H4 (cell line): ENCODE data around the gene PRKCZ. TPM values are rescaled to one million over a fixed set of nuclear protein-coding genes. Genes with fewer than 3 reads are reported as not detected.

ENCODE experiments used
- DNase-seq: peaks from one replicate; pipeline ENCODE4 v3.0.0-alpha.2; 2015; ENCODE audit warnings: low spot score
- total RNA-seq: library from RNA; depleted of rRNA; stranded (reverse); fragments of >200 nt; shearing (Covaris generic); gene quantifications from 2 replicates; pipeline ENCODE4 v1.2.3, GENCODE V29; 2014; rRNA removed

PRKCZ gene
- total RNA-seq, result 8.9 and 11.4 TPM in 2 replicates

DNA sequence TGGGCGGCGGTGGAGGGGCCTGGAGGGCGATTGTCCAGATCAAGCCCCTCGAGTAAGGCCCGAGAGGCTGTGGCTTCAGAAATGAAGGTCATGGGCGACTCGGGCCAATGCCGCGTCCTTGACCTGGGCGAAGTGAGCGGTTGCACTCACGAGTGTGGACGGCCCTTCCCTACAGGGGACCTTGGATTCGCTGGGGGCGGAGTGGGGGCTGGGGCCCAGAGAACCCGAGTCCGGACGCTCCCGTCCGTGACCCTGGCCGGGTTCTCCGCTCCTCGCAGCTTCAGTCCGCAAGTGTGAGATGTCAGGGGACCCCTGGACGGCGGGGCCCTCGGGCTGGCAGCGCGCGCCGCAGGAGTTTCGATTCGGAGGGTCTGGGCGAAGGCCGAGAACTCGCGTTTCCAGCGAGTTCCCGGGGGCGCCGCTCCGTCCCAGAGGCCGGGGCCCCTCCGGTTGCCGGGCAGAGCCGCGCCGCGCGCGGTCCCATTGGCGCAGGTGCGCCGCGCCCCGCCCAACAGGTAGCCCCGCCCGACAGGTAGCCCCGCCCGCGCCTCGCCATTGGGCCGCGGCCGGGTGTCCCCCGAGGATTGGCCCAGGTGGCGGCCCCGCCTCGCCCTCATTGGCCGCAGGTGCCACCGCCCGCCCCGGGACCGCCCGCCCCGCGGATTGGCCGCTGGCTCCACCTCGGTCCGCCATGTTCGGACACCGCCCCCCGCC lies at the start of gene PRKCZ:
PRKCZ (plus strand) TSS at position 694 of the 714 bp plus-strand sequence. CDS start 220 bp downstream, outside the sequence.
- no peak for DNase-seq

DNA sequence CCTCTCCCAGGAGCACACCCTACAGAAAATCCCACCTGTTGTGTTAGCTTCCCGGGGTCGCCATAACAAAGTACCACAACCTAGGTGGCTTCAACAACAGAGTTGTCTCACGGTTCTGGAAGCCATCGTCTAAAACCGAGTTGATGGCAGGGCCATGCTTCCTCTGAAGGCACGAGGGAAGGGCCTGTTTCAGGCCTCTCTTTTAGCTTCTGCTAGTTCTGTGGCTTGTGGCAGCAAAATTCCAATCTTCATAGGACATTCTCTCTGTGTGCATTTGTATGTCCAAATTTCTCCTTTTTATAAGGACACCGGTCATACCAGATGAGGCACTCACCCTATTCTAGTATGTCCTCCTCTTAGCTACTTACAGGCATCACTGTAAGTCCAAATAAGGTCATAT lies 49.8 kb upstream of the PRKCZ start:
- DNase-seq, result no peak

DNA sequence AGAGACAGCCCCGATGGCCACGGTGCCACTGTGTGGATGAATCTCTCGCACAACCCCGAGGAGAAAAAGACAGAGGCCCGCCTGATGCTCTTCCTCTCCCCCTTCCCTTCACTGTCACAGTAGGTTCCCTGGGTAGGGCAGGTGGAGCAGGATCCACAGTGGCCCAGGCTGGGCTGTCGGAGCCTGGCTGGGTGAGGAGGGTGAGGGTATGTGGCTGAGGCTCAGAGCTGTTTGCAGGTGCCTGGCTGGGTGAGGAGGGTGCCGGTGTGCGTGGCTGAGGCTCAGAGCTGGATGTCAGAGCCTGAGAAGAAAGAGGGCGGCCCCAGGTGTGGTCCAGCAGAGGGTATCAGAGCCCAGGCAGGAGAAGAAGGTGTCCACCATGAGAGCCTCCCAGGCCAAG lies 49.4 kb upstream of the PRKCZ start:
- no peak for DNase-seq

DNA sequence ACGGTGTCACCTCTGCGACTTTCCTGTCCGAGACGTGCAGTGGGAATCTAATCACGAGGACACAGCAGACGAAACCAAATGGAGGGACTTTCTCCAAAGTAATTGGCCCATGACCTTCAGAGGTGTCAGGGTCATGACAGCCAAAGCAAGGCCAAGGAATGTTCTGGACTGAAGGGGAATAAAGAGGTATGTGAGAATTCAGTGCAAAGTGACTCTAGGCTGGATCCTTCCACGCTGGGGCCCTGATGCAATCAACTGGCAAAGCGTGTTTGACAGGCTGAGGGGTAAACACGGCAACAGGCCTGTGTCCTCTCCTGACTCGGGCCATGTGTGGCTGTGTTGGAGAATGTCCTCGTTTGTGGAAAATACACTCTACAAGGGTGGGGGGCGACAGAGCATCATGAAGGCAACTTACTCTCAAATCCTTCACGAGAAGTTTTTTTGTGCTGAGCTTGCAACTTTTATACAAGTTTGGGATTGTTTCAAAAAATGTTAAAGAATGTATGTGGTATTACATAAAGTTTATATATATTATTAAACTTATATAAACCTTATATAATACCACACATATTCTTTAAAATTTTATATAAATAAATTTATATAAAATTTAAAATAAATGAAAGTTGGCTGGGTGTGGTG lies 48.3 kb upstream of the PRKCZ start:
- DNase-seq, result no peak

DNA sequence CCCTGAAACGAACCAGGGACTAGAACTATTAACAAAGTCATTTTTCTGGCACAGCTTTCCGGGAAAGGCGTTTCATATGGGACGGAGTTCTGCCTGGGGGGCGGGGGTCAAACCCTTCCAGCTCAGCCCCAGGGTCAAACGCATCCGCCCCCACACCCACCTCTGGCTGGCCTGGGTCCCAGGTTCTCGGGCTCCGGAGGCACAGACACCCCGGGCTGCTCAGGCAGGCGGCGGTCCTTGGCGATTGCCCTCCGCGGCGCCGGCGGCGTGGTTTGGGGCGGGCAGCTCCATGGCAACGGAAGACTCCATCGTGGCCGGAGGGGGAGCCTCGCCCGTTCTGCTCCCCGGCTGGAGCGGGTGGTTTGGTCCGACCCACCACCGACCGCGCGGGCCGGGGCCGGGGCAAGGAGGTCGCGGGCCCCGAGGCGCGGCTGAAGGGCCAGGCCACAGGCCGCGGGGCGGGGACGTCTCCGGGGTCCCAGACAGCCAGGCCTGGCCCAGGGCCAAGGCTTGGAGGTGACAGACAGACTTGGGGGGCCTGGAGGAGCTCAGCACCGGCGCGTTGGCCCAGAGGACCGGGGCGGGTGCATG lies 46.6 kb upstream of the PRKCZ start, which contains the start of gene CFAP74:
CFAP74 (minus strand) TSS at position 246 of the 591 bp plus-strand sequence. CDS start 12,830 bp downstream, outside the sequence.
- no peak for DNase-seq

DNA sequence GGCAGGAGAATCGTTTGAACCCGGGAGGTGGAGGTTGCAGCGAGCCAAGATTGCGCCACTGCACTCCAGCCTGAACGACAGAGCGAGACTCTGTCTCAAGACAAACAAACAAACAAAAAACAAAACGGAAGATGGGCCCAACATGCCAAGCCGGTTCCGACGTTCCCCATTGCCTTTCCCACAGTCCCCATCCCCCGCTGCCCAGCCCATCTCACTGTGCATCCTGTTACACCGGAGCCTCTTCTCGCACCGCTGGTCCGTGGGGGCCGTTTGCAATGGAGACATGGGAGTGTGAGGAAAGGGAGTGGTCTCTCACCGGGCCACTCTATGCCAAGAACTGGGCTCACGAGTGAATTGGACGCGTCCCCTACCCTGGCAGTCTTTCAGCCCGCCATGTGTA lies 45.4 kb upstream of the PRKCZ start:
- no peak for DNase-seq

DNA sequence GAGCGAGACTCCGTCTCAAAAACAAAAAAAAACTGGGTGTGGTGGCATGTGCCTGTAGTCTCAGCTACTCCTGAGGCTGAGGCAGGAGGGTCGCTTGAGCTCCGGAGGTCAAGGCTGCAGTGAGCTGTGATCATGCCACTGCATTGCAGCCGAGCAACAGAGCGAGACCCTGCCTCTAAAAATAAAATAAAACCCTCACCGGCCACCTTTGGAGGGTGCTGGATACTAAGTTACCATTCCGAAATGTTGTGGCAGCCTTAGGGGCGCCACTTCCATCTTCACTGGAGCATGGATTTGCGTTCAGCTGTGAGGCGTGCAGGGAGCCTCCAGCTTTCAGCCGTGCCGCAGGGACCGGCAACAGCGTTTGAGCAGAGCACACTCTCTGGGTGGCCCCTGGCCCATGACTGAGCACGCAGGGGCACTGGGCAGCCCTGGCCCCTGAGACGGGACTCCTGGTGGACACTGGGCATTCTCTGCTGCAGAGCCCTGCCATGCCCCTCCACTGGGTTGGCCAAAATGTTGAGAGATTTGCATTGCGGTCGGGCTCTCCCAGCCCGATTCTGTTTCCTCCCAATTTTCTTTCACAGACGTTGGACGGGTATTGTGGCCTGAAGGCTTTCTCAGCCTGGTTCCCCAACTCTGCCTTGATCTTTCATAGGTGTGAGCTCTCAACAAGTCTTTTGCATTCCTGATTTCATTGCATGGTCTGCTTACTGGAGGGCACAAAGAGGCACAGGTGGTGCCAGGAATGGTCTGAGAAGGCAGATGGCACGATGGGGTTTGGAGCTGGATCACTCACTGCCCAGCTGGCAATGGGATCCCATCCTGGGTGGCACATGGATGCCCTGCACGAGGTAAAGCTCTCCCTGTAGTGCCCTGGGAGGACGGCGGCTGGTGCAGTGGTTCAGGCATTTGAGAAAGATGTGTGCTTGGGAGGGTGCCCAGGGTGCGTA lies 40.8 kb upstream of the PRKCZ start:
- no peak for DNase-seq

DNA sequence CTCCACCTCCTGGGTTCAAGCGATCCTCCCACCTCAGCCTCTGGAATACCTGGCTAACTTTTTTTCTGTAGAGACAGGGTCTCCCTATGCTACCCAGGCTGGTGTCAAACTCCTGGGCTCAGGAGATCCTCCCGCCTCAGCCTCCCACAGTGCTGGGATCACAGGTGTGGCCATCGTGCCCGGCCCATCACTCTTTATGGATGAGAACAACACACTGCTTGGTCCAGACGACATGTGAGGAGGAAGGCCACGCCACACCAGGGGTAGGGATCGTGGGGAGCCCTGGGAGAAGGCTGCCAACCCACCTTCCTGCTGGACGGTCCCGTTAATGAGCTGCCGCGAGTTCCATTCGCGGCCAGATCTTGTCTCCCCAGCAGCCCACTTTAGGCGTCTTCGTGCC lies 36.0 kb upstream of the PRKCZ start:
- no peak for DNase-seq

DNA sequence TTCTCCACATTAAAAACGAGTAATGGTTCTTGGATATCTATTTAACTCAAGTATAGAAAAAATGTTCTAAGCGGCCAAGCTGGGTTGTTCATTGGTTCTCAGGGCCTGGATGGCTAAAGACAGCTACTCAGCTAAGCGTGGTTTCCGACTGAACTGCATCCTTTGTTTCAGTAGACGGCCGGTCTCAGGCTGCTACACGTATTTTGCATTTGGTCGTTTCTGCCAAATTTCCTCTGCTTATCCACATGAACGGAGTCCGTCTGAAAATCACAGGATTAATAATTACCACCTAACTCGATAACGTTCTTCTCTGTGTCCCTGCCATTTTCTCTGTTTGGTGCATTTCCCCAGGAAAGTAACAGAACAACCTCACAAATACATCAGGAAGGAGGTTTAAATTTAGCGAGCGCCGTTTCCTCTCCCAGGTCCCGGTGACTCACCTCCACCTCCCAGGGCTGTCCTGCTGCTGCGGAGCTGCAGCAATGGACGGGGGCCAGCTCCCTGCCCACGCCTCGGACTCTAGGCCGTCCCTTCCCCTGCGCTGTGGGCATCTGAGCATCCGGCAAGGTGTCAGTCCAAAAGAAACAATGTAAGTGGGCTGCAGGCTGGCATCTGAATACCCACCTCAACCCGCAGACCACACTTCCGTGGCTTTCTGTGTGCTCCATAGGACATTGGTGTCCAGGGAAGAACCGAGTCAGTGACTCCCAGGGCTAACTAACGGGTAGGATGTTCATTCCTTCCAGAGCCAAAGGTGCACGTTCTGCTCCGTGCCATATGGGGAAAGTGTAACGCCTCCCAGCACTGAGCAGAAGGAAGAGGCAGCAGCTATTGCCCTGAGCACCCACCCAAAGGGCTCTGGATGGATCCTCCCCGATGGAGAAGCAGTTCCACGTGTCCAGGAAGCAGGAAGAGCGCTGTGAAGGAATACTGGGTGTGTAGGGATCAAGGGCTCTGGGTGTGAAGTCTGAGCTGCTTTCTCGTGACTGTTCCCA lies 35.2 kb upstream of the PRKCZ start:
- DNase-seq, result peak; percentile 36

DNA sequence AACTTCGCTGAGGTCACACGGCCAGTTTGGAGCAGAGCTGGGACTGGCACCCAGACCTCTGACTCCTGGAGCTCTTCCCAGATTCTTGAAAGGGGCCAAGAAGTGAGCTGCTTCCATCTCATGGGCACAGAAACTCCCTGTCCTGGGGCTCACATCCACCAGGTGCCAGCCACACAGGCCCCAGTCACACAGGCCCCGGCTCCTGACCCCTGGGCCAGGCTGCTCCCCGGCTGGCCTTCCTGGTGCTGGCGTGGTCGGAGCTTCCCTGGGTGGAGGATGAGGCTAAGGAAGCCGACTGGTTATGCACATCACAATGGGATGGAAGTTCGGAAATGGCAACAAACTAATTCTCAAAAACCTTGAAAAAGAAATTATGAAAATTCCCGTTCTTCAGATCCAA lies 34.1 kb upstream of the PRKCZ start:
- no peak for DNase-seq

DNA sequence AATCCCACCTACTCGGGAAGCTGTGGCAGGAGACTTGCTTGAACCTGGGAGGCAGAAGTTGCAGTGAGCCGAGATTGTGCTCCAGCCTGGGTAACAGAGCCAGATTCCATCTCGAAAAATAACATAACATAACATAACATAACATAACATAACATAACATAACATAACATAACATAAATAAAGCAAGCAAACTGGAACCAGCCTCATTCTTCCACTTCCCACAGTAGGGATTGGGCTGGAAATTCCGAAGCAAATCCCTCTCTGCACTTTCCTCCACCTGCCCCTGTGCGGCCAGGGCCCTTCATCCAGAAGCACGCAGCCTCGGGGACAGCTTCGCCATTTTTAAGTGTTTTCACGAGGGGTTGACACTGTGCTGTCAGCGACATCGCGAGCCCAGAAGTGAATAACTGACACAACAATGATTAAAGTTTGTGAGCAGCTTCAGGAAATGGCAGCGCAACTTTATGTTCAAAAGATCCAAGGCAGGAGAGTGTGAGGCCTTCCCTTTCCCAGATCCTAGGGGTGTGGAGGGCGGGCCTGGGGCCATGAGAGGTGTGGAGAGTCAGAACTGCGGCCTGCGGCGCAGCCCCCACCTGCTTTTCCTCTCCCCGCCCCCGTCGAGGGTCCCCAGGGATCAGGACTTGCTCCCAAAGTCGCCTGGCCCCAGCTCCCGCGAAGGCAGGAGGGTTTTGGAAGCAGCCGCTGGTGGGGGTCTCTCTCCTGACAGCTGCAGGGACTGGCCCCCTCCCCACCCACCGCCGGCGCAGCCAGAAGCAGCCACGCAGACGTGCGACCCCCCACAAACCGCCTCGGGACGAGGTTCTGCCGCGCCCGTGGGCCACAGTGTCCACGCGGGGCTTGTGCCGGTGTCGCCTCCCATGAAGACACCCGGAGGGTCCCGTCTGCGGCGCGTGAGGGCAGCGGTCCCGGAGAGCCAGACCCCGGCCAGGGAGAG lies 31.7 kb upstream of the PRKCZ start:
- DNase-seq, result no peak

DNA sequence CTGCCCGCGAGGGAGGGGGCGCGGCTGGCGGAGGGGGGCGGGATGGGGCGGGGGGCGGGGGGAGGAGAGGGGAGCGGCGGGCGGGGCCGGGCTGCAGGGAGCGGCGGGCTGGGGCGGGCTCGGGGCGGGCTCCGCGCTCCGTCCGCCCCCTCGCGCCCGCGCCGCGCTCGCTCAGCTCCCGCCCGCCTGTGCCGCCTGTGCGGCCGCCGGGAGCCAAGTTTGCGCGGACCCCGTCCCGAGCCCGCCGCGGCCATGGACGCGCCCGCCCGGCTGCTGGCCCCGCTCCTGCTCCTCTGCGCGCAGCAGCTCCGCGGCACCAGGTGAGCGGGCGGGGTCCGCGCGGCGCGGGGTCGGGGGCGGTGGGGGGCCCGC lies 31.1 kb upstream of the PRKCZ start, which contains the start of gene GABRD:
GABRD (plus strand) TSS at position 174 of the 372 bp plus-strand sequence; CDS start at position 253, 79 bp downstream.
- no peak for DNase-seq

DNA sequence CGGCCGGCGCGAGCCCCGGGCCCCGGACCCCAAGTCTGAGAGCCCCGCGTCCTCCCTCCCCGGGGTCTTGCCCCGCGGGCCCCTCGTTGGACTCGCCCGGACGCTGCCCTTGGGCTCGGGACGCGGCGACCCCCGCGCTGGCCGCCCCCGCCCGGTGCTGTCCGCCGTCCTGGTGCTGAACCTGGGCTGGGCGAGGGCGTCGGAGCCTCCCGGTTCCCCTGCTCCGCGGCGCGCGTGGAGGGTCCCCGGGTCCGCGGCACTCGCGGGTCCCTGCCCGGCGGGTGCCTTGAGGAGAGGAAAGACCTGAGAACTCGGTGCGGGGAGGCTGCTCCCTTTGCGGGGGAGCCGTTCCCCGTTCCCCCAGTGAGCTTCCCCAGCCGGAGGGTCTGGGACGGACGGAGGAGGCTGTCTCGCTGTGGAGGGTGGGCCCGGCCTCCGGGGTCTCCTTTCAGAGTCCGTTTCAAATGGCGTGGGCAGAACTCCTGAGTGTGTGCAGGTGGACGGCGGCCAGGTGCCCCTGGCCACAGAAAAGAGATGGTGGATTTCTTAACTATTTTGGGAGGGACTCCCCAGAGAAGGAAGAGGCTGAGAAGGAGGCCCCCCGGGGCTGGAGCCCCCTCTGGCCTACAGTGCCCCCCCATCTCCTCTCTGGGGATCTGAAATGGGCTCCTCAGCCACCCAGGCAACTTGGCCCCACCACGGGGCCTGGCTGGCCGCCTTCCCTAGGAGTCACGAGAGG lies 30.5 kb upstream of the PRKCZ start:
- no peak for DNase-seq

DNA sequence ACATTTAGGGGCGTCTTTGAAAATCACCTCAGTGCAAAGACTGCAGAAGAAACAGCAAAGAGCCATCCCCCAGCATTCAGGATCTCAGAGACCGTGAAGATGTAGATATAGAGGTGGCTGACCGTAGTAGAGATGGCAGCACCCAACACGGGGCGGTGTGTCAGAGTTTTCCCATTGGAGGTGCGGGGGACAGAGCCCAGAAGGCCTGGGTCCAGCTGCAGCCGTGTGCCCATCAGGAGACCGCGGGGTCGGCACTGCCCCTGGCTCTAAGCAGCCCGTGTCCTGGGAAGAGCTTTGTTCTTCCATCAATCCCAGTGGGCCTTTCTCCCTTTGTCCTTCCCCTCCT lies 29.9 kb upstream of the PRKCZ start:
- DNase-seq, result no peak

DNA sequence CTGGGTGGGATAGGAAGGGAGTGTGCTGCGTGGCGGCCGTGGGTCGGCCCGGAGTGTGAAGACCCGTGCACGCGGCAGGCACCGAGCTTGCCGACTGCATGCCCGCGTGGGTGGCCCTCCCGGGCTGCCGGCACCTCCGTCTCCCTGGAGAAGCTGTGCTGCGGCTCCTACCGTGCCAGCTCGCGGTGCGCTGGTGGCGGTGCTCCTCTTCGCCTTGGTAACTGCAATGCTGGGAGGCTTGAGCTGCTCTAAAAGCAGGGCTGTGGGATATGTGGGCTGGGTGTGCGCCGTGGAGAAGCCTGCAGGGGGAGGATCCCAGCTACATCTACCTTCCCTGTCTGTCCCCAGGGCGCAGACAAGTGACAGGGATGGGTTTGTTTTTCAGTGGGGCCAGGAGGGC lies 28.7 kb upstream of the PRKCZ start:
- DNase-seq, result no peak

DNA sequence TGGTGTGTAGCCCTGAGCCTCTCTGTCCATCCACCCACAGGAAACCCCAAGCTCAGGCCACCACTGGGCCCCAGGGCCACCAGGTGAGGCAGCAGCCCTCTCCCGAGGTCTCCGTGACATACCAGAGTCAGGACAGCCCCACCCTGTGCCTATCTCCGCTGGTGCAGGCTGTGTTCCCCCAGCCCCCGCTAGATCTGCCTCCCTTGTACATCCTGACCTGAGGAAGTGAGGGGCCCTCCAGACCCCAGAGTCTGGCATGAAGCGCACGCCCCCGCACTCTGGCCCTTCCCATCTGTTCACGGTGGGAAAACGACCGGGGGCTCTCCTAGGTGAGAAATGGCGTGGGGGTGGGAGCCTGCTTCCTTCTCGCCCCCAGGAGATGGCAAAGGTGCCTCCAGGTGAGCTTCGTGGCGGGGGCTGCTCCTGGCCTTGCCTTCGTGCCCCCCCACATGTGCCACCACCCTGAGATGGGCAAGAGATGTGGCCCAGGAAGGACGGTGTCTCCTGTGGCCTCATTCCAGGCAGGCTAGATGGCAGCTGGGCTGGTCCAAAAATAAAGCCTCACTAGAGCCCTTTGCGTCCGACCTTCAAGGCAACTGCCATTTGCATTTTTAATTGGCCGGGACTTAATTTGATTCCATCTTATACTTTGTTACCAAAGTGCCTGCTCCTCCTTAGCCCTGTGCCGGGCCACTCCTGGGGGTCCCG lies 28.0 kb upstream of the PRKCZ start:
- DNase-seq, result no peak

DNA sequence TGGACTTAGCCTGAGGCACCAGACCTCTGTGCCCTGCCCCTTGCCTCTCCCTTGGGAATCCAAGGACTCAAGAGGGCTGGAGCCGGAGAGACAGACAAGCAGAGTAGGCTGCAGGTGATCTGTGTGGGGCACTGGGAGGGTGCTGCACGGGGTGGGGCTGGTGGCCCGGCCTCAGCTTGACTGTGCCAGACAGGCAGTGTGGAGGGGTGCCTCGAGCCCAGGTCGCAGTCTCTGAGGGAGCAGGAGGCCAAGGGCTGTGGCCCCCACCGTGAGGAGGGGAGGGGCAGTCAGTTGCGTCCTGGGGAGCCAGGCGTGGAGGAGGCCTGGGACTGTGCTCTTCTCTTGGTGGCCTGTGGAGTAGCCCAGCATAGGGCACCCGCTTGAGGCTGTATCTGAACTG lies 27.0 kb upstream of the PRKCZ start:
- no peak for DNase-seq

DNA sequence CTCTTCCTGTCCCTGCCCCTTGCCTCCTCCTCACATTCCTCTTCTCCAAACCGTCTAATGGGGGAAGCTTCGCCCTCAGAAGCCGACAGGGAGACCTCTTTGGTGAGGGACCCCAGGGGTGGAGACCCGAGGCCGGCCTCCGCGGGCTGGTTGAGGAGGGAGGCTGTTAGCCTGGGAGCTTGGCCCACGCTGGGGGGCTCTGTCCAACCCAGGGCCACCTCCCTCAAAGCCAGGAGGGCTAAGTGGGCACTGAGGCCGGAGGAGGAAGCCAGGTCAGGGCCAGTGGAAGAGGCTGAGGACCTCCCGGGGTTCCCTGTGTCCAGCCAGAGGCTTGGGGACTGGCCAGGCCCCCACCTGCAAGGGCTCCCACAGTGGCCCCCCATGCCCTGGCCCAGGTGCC lies 25.8 kb upstream of the PRKCZ start:
- DNase-seq, result no peak
